Stimulated activated effector memory CD8-positive, alpha-beta T cell treated with anti-CD3 and anti-CD28 coated beads, Interleukin-12 subunit alpha, Interleukin-12 subunit beta, amount 100 ng/mL, for 72 hours (primary cell): ENCODE measurements around the gene RASA4B.

Experiments
- ATAC-seq: fragments of 150-1000 bp; cut with Tn5 transposase; 2 replicates; pipeline ENCODE4 v1.10.0; 2021
- DNase-seq, 2 donors: peaks; one replicate each; pipeline ENCODE4 v3.0.0; 2021 to 2022; ENCODE audit warnings: low spot score in 2 of 2
- H3K27ac Mint-ChIP-seq: one replicate; pipeline ENCODE4 v1.8.0; 2022; ENCODE audit warnings: mild to moderate bottlenecking, mixed read lengths
- H3K36me3 Mint-ChIP-seq: one replicate; pipeline ENCODE4 v1.8.0; 2022; ENCODE audit warnings: mild to moderate bottlenecking, mixed read lengths
- H3K4me1 Mint-ChIP-seq: one replicate; pipeline ENCODE4 v1.8.0; 2022; ENCODE audit warnings: mixed read lengths
- H3K4me3 Mint-ChIP-seq: one replicate; pipeline ENCODE4 v1.8.0; 2022; ENCODE audit warnings: mild to moderate bottlenecking, mixed read lengths
- H3K9me3 Mint-ChIP-seq: one replicate; pipeline ENCODE4 v1.8.0; 2022; ENCODE audit warnings: mixed read lengths

Gene RASA4B

DNA sequence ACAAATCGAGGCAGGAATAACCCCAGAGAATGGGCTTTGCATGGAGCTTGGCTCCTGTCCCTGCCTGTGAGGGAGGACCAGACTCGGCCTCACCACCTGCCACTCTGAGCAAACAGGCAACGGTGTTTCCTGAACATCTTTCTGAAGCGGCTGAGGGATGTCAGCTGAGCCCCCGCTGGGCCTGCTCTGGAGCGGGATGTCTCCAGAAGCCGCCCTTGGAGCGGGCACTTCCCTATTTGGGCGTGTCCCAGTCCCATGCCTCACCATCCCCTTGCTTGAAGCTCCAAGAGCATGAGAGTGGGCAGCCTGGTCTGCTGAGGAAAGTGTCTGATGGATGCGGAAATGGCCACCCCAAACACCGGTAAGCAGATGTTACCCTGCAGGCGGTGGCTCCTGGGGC, 63.1 kb downstream of the RASA4B start:
- Mint-ChIP-seq H3K4me1 (no peaks in the 10 kb centered on the region), H3K4me3 (no peak overlapping the region), H3K9me3 (no peaks in the 10 kb centered on the region), H3K36me3 (peaks cover 33% of the 10 kb centered on the region), H3K27ac (peak overlapping the region; percentile 81)
- ATAC-seq, result no peak
- no peak for DNase-seq

DNA sequence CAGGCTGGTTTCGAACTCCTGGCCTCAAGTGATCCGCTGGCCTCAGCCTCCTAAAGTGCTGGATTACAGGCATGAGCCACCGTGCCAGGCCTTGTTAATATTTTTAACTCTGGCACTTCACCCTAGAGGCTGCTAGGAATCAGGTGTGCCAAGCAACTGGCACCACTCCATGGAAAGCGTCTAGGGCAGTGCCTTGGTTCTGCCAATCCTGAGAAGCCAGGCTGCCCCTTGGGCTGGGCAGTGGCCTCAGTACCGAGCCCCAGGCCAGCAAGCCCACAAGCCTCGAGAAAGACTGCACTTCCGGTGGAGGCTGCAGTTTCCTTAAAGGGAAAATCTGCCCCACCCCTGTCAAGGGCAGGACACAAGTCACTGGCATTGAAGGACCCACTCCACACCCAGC, 64.3 kb downstream of the RASA4B start:
- H3K9me3 Mint-ChIP-seq, result no peaks in the 10 kb centered on the region
- H3K4me1 Mint-ChIP-seq, result no peaks in the 10 kb centered on the region
- ATAC-seq, result no peak
- no peak for DNase-seq
- H3K4me3 Mint-ChIP-seq, result no peak overlapping the region
- no peak overlapping the region for H3K27ac Mint-ChIP-seq
- H3K36me3 Mint-ChIP-seq, result peaks cover 31% of the 10 kb centered on the region

DNA sequence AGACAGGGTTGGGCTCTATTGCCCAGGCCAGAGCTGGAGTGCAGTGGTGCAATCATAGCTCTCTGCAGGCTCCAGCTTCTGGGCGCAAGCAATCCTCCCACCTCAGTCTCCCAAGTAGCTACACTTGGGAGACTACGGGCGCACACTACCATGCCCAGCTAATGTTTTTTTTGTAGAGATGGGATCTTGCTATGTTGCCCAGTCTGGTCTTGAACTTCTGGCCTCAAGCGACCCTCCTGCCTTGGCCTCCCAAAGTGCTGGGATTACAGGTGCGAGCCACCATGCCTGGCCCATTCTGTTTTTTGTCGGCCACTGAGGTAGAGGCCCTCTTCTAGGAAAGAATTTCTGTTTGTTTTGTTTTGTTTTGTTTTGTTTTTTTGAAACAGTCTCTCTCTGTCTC, 65.1 kb downstream of the RASA4B start:
- ATAC-seq, result no peak
- Mint-ChIP-seq H3K4me1 (no peaks in the 10 kb centered on the region), H3K27ac (no peak overlapping the region), H3K9me3 (no peaks in the 10 kb centered on the region), H3K36me3 (peaks cover 25% of the 10 kb centered on the region), H3K4me3 (no peak overlapping the region)
- DNase-seq, result no peak

DNA sequence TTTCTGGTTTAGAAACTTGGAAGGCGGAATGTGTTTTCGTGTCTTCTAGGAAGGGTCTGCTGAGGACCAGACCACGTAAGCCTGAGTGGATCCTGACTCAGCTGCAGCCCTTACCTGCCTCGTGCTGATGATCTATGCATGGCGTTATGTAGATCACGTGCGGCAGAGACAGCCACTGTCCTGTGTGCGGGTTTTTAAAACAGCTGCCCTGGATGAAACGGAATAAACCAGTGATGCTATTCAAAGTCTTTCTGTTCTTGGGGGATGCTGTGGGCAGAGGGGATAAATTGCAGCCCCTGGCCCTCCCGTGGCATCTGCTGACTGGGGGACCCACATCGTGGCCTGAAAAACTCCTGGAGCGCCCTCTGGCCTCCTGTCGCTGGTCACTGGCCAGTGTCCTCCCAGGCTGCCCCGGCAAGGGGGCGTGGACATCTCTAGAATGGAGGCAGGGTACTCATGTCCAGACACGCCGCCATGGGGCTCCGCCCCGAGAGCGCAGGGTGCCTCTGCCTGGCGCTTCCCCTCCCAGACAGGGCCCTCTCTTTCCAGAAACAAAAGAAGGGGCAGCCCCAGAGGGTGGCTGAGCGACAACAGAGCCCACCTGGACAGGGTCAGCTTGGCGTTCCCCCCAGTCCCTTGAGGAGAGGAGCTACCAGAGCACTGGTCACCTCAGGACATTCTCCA, 66.1 kb downstream of the RASA4B start:
- Mint-ChIP-seq H3K9me3 (no peaks in the 10 kb centered on the region), H3K27ac (no peak overlapping the region), H3K4me3 (no peak overlapping the region), H3K36me3 (peaks cover 23% of the 10 kb centered on the region), H3K4me1 (no peaks in the 10 kb centered on the region)
- DNase-seq (no peak), ATAC-seq (no peak)

DNA sequence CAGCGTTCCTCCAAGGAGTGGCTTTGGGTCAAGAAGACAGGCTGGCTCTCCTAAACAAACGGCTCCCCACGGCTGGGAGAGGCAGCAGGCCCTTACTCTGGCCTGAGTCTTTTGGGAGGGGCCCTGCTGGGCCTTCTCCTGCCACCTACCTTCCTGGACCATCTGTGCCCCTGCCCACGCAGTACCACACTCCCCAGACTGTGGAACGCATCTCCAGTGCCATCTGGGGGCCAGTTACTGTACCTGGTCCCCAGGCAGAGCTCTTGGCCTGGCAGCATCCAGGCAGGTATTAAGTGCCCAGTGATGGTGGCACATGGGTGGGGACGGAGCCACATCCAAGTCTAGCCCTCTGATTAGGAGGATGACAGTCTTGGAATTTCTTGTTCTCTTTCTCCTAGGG, 67.3 kb downstream of the RASA4B start:
- ATAC-seq (peak; percentile 79), DNase-seq (no peak)
- Mint-ChIP-seq H3K27ac (peak overlapping the region; percentile 21), H3K4me1 (no peaks in the 10 kb centered on the region), H3K9me3 (no peaks in the 10 kb centered on the region), H3K36me3 (peaks cover 32% of the 10 kb centered on the region), H3K4me3 (no peak overlapping the region)

DNA sequence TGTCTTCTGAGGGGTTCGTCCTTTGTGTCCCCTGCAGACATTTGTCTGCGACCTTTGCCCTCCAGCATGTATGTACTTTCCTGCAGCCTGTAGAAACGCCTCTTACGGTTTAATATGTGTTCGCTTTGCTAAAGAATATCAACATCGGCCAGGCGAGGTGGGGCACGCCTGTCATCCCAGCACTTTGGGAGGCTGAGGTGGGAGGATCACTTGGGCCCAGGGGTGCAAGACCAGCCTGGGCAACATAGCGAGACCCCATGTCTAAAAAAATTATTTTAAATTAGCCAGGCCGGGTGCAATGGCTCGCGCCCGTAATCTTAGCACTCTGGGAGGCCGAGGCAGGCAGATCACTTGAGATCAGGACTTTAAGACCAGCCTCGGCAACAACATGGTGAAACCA, 68.4 kb downstream of the RASA4B start:
- H3K9me3 Mint-ChIP-seq, result no peaks in the 10 kb centered on the region
- no peak overlapping the region for H3K27ac Mint-ChIP-seq
- H3K36me3 Mint-ChIP-seq, result peaks cover 39% of the 10 kb centered on the region
- H3K4me1 Mint-ChIP-seq, result no peaks in the 10 kb centered on the region
- DNase-seq (no peak), ATAC-seq (no peak)
- H3K4me3 Mint-ChIP-seq, result no peak overlapping the region

DNA sequence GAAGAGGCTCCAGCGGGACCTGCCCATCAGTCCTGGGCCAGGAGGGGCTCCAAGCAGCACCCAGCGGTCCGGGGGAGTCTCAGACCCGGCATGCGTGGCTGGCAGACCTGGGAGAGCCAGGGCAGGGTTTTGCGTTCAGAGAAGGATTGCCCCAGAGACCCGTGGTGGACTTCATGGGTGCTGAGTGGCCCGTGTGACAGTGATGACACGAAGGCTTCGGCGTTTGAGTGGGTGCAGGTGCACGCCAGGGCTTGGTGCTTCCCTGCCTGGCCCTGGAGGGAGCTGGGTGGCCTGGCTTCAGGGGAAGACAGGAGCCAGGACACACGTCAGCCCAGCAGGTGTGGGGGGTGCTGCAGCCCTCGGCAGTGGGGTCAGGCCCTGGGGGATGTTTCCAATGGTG, 70.3 kb downstream of the RASA4B start:
- no peak for ATAC-seq
- H3K36me3 Mint-ChIP-seq, result peaks cover 54% of the 10 kb centered on the region

DNA sequence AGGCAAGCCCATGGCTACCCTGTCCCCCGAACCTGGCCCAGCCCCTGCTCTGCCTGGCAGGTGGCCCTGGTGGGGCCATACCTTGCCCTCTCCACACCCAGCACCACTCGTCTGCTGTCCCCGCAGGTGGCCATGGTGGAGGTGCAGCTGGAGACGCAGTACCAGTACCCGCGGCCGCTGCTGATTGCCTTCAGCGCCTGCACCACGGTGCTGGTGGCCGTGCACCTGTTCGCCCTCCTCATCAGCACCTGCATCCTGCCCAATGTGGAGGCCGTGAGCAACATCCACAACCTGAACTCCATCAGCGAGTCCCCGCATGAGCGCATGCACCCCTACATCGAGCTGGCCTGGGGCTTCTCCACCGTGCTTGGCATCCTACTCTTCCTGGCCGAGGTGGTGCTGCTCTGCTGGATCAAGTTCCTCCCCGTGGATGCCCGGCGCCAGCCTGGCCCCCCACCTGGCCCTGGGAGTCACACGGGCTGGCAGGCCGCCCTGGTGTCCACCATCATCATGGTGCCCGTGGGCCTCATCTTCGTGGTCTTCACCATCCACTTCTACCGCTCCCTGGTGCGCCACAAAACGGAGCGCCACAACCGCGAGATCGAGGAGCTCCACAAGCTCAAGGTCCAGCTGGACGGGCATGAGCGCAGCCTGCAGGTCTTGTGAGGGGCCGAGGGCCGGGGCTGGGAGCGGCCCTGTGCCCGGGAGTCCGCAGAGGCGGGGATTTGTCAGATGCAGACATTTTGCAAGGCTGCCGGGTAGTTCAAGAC, 71.0 kb downstream of the RASA4B start:
- H3K36me3 Mint-ChIP-seq, result peaks cover 62% of the 10 kb centered on the region
- H3K9me3 Mint-ChIP-seq, result no peaks in the 10 kb centered on the region
- no peak for DNase-seq
- no peak for ATAC-seq
- H3K4me3 Mint-ChIP-seq, result no peak overlapping the region
- H3K27ac Mint-ChIP-seq, result peak overlapping the region; percentile 67
- no peaks in the 10 kb centered on the region for H3K4me1 Mint-ChIP-seq

More for the DNA sequence above, 70.3 kb downstream of the RASA4B start:
- Mint-ChIP-seq H3K9me3 (no peaks in the 10 kb centered on the region), H3K27ac (no peak overlapping the region), H3K4me3 (no peak overlapping the region), H3K4me1 (no peaks in the 10 kb centered on the region)
- DNase-seq, result no peak

DNA sequence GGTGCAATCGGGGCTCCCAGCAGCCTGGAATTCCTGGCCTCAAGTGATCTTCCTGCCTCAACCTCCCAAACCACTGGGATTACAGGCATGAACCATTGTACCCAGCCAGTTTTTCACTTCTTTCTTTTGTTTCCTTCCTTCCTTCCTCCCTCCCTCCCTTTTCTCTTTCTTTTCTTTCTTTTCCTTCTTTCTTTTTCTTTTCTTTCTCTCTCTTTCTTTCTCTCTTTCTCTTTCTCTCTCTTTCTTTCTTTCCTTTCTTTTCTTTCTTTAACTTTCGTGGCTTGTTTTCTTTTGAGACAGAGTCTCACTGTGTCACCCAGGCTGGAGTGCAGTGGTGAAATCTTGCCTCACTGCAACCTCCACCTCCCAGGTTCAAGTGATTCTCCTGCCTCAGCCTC, 71.9 kb downstream of the RASA4B start:
- no peak overlapping the region for H3K4me3 Mint-ChIP-seq
- ATAC-seq (no peak), DNase-seq (no peak)
- H3K9me3 Mint-ChIP-seq, result no peaks in the 10 kb centered on the region
- peaks cover 68% of the 10 kb centered on the region for H3K36me3 Mint-ChIP-seq
- H3K27ac Mint-ChIP-seq, result peak overlapping the region; percentile 67
- H3K4me1 Mint-ChIP-seq, result no peaks in the 10 kb centered on the region

DNA sequence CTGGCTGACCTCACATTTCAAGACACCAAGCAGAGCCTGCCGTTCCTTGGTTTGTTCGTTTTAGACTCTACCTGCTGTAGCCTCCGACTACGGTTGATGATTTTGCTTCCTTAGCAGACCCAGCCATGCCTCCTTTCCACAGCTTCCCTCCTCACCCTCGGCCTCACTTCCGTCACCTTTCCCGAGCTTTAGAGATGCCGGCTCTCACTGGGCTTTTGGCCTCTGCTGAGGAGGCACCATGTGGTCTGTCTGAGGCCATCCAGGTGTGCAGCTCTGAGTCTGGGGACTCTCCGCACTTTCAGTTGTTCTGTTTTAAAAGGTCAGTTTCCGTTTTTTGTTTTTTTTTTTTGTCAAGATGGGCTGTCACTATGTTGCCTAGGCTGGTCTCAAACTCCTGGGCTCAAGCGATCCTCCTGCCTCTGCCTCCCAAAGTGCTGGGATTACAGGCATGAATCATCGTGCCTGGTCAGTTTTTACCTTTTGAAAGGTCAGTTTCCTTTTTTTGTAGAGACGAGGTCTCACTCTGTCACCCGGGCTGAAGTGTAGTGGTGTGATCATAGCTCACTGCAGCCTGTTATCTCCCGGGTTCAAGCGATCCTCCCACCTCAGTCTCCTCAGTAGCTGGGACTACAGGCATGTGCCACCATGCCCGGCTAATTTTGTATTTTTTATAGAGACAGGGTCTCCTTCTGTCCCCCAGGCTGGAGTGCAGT, 72.5 kb downstream of the RASA4B start:
- H3K36me3 Mint-ChIP-seq, result peaks cover 74% of the 10 kb centered on the region
- H3K4me3 Mint-ChIP-seq, result no peak overlapping the region

DNA sequence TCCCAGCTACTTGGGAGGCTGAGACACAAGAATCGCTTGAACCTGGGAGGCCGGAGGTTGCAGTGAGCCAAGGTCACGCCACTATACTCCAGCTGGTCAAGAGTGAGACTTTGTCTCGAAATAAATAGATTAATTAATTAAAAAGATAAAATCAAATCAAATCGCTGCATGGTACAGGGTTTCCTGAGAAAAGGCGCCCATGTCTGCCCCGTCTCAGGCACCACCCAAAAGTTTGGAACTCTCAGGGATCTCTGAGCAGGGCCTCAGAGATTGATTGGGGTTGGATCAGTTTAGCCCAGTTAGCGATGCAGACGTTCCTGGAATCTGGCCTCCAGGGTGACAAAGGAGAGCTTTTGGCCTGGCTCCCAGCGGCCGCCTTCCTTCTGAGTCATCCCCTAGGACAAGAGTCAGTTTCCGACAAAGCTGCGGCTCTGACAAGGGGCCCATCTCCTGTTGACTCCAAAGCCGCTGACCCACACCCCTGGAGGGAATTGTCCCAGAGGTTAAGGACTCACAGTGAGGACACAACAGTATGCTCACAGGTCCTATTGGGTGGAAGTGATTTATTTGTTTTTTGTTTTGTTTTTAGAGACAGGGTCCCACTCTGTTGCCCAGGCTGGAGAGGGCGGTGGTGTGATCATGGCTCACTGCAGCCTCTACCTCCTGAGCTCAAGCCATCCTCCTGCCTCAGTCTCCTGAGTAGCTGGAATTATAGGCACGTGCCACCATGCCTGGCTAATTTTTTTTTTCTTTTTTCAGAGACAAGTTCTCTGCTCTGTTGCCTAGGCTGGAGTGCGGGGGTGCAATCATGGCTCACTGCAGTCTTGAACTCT, 77.4 kb downstream of the RASA4B start:
- Mint-ChIP-seq H3K36me3 (peaks cover 82% of the 10 kb centered on the region), H3K4me3 (no peak overlapping the region), H3K27ac (no peak overlapping the region), H3K4me1 (no peaks in the 10 kb centered on the region), H3K9me3 (no peaks in the 10 kb centered on the region)
- DNase-seq (no peak), ATAC-seq (no peak)

More for the DNA sequence above, 72.5 kb downstream of the RASA4B start:
- ATAC-seq (no peak), DNase-seq (no peak)
- no peaks in the 10 kb centered on the region for H3K9me3 Mint-ChIP-seq
- no peaks in the 10 kb centered on the region for H3K4me1 Mint-ChIP-seq
- peak overlapping the region; percentile 67 for H3K27ac Mint-ChIP-seq

DNA sequence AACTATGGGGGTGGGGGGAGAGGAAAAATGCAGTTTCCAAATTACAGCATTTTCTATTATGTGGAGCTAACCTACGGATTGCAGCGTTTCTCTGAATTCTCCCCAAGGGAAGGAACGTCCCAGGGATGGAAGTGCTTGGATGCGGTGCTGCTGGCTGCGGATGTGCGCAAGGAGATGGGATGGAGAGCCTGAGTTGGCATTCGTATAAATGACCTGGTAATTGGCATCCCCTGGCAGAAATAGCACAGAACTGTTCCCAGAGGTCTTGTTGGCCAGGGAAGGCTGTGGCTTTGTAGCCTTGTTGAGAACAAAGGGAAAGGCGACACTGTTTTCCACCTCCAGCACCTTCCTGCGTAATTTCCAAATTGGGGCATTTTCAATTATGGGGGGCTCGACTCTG, 81.5 kb downstream of the RASA4B start:
- Mint-ChIP-seq H3K9me3 (no peaks in the 10 kb centered on the region), H3K4me1 (peaks cover 20% of the 10 kb centered on the region), H3K4me3 (peak overlapping the region; percentile 90), H3K36me3 (peaks cover 72% of the 10 kb centered on the region), H3K27ac (no peak overlapping the region)
- no peak for ATAC-seq
- no peak for DNase-seq

DNA sequence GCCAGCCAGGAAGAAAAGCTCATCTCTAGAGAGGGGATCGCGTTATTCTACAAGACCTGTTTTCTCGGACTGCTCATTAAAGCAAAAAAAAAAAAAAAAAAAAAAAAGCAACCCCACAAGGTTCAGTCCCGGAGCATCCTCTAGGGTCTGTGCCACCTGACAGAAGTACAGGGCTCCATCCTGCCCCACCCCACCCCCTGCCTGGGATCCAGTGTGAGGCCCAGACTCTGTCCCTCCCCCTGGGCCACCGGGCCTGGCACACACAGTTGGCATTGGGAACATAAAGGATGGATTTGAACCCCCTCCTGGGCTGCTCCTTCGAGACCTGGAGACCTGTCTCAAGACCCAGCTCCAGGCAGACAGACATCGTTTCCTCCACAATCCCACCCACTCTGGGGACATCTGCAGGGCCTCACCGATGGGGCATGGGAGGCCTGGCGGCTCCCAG, 83.5 kb downstream of the RASA4B start:
- peak overlapping the region; percentile 95 for H3K27ac Mint-ChIP-seq
- H3K4me1 Mint-ChIP-seq, result peaks cover 39% of the 10 kb centered on the region
- H3K9me3 Mint-ChIP-seq, result no peaks in the 10 kb centered on the region
- peaks cover 56% of the 10 kb centered on the region for H3K36me3 Mint-ChIP-seq
- DNase-seq, result peak in 1 of 2 donors; percentile 62
- peak; percentile 22 for ATAC-seq
- peak overlapping the region; percentile 90 for H3K4me3 Mint-ChIP-seq

DNA sequence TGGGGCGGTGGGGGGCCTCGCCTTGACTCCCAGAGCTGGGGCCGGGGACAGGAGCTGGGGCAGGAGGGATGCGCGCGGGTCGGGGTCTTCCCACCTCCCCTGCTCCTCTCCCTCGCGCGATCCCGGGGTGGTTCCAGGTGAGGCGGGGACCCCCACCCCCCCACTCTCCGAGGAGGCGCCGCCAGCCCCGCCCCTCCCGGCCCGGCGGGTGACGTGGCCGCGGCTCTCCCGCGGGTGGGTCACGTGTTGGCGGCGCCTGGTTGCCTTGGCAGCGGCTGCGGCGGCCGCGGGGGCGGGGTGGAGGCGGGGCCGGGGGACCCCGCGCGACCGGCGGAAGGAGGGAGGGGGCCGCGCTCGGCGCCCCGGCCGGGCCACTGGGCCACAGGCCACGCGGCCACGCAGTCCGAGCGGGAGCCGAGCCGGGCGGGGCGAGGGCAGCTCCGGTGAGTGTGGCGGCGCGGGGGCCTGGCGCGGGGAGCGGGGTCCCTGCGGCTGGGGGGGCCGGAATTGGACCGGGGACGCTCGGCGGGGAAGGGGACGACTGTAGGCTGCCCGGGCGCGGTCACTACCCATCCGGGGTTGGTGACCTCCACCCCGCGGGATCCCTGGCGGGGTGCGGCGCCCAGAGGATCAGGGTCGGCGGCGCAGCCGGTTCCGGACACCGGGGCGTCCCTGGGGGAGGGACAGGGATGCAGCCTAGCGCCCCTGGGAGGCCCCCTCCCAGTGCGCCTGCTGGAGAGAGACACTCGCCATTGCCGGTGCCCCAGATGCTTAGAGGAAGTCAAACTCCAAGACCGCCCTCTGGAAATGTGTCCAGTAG, 84.1 kb downstream of the RASA4B start, which contains the start of gene ORAI2:
Gene ORAI2, plus strand, starts transcription at position 357 of the 820 bp plus-strand sequence. CDS start 5,382 bp downstream, outside the sequence.
- Mint-ChIP-seq H3K36me3 (peaks cover 51% of the 10 kb centered on the region), H3K9me3 (no peaks in the 10 kb centered on the region), H3K27ac (peak within 1 kb of the TSS; percentile 95), H3K4me1 (peaks cover 41% of the 10 kb centered on the region), H3K4me3 (peak within 1 kb of the TSS; percentile 90)
- DNase-seq (peak; percentile 79 to 89), ATAC-seq (peak; percentile 79)
